Brain microvascular endothelial cell (primary cell): ENCODE data around the gene CAPN13.

ENCODE experiments used
- DNase-seq: peaks from one replicate; pipeline ENCODE4 v3.0.0-alpha.2; 2020
- H3K27ac ChIP-seq: fragments of 250-450 bp; sonication (Bioruptor Pico); 2 replicates; pipeline ENCODE4 v1.5.1; 2020; ENCODE audit warnings: mild to moderate bottlenecking, moderate library complexity
- H3K27me3 ChIP-seq: fragments of 250-450 bp; sonication (Bioruptor Pico); replicated peaks from 2 replicates; pipeline ENCODE4 v1.5.1; 2020; ENCODE audit warnings: mild to moderate bottlenecking
- H3K36me3 ChIP-seq: fragments of 250-450 bp; sonication (Bioruptor Pico); replicated peaks from 2 replicates; pipeline ENCODE4 v1.5.1; 2020; ENCODE audit warnings: mild to moderate bottlenecking
- H3K4me3 ChIP-seq: 2 replicates; pipeline ENCODE4 v1.5.1; 2011; ENCODE audit warnings: low read depth, mild to moderate bottlenecking, control low read depth, low read length, moderate library complexity
- in situ Hi-C: cut with HindIII; loops from 2 replicates; pipeline ENCODE4 v1.10.0; 2017; ENCODE audit warnings: low sequenced_read_pairs, low pct_ligation_motif_present
- TF ChIP-seq, protein P1 (sequence below): IDR thresholded peaks from 2 replicates; pipeline ENCODE4 v1.5.1; 2011; ENCODE audit warnings: low read depth, mild to moderate bottlenecking, moderate library complexity, low read length, control low read depth, inconsistent platforms; ENCODE audit errors: missing control alignments

The CAPN13 gene

DNA sequence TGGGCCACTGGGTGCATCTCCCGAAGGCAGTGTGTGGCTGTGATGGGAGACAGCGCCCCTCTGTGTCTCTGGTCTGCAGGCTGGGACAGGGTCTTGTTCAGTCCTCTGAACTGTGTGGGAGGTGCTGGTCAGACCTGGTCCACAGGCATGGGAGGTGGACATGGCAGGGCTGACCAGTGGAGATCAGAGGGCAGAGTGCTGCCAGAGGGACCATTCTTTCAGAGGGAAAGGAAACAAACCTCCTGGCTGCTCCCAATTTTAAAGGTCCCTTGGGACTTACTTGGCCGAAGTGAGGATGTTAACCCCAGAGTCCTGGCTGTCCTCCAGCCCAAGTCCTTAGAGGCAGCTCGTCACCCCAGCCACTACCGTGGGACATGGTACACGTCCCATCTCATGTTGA lies 4.0 kb downstream of the CAPN13 start:
- Histone ChIP-seq H3K4me3 (no peak overlapping the region), H3K27ac (no peak overlapping the region), H3K27me3 (no peaks in the 10 kb centered on the region), H3K36me3 (no peaks in the 10 kb centered on the region)
- in situ Hi-C loops, result no loop called here
- no peak for DNase-seq
- TF ChIP-seq, protein P1, sequence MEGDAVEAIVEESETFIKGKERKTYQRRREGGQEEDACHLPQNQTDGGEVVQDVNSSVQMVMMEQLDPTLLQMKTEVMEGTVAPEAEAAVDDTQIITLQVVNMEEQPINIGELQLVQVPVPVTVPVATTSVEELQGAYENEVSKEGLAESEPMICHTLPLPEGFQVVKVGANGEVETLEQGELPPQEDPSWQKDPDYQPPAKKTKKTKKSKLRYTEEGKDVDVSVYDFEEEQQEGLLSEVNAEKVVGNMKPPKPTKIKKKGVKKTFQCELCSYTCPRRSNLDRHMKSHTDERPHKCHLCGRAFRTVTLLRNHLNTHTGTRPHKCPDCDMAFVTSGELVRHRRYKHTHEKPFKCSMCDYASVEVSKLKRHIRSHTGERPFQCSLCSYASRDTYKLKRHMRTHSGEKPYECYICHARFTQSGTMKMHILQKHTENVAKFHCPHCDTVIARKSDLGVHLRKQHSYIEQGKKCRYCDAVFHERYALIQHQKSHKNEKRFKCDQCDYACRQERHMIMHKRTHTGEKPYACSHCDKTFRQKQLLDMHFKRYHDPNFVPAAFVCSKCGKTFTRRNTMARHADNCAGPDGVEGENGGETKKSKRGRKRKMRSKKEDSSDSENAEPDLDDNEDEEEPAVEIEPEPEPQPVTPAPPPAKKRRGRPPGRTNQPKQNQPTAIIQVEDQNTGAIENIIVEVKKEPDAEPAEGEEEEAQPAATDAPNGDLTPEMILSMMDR, result no peak

DNA sequence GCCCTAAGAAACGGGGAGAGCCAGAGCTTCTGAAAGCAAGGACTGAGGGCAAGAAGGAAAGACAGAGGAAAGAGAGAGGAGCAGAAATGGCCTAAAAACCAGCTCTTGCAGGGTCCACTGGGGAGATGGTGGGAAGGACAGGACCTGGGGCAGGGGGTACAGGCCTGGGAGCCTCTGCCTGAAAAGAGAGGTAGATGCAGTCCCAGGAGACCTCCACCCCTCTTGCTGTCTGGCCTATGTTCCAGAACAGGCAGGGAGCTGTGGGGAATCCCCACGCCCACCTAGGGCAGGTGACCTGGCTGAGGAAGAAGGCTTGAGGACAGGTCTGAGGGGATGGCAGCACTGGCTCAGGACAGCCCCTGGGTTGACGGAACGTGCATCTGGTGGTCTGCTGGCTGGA lies 4.6 kb downstream of the CAPN13 start:
- H3K27me3 ChIP-seq, result no peaks in the 10 kb centered on the region
- H3K36me3 ChIP-seq, result no peaks in the 10 kb centered on the region
- no peak overlapping the region for H3K4me3 ChIP-seq
- H3K27ac ChIP-seq, result no peak overlapping the region
- DNase-seq, result no peak
- TF ChIP-seq, protein P1, result no peak
- in situ Hi-C loops, result no loop called here

DNA sequence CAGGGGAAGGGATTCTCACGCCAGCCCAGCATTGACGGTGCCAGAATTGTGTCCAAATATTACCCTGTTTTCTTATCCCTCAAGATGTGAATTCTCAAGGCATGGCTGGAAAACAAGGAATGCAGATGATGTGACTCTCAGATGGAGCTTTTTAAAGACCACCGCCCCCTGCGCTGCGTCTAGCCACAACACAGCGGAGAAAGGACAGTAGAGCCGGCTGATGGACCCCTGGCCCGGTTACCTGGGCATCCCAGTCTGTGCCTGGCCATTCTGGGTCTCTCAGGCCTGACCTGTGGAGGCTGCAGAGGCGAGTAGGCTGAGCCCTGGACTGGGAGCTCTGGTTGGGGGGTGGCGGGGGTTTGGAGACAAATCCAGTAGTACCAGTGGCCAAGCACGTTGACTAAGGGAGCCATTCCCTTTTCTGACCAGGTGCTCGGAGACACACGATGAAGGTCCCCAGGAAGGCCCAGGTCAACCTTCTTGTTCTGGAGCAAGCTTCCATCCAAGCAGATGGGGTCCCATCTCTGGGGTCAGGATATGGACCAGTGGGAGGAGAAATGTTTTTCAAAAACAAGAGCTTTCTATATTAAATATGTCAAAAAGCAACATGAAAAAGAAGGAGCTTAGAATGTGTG lies 5.3 kb downstream of the CAPN13 start:
- TF ChIP-seq, protein P1, result no peak
- H3K27ac ChIP-seq, result no peak overlapping the region
- in situ Hi-C loops, result no loop called here
- no peaks in the 10 kb centered on the region for H3K36me3 ChIP-seq
- H3K27me3 ChIP-seq, result no peaks in the 10 kb centered on the region
- H3K4me3 ChIP-seq, result no peak overlapping the region
- no peak for DNase-seq

DNA sequence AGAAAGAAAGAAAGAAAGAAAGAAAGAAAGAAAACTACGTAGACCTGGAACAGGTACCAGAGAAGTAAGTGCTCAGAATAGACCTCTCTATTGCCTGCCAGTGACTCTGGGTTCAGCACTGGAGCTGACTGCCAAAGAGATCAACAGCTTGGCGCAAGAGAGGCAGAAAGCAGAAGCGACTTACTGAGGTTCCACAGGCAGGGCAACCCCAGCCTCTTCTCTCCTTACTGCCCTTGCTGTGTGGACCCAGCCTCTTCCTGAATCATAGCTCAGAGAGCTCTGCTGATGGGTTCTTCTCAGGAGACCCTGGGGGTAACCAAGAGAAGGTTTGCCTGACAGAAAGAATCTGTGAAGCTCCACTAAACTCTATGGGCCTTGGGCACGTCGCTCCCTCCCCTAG lies 7.1 kb downstream of the CAPN13 start:
- TF ChIP-seq, protein P1, result no peak
- Histone ChIP-seq H3K27me3 (no peaks in the 10 kb centered on the region), H3K36me3 (no peaks in the 10 kb centered on the region), H3K4me3 (no peak overlapping the region), H3K27ac (no peak overlapping the region)
- in situ Hi-C loops, result no loop called here
- DNase-seq, result no peak

DNA sequence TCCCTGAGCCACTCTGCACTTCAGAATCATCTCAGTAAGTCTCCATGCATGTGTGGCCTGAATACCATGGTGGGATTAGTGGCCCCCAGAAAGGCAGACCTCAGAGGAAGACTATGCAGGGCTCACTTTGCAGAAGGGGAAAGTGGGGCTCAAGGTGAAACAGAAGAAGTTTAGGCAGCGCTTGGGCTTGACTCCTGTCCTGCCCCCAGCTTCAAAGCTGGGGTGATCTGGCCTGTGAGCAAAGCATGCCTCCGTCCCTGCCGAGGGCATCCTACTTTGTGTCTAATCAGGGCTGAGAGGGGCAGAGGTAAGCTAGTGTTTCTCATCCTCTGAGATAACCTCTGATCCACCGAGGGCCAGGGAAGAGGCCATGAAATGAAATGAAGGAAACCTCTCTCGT lies 7.9 kb downstream of the CAPN13 start:
- DNase-seq, result no peak
- in situ Hi-C loops, result no loop called here

DNA sequence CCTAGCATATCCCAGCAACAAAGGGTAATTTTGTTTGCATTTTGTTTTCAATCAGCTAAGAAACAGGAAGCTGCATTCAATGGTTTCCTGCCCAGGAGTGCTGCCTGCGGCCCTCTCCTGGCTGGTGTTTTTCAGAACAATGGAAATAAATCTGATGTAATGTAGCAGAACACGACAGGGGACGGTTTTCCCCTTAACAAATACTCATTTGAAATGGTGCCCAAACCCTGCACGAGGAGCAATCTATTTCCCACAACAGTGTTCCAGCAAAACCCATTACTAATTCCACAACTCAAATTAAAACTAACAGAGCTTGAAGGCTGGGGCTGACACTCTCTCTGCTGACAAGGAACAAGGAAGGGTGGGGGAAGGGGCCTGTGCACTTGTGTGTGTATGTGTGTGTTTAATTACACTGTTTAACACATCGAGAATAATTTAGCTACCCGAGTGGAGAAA lies 8.7 kb downstream of the CAPN13 start:
- Histone ChIP-seq H3K4me3 (no peak overlapping the region), H3K27ac (no peak overlapping the region), H3K27me3 (no peaks in the 10 kb centered on the region), H3K36me3 (no peaks in the 10 kb centered on the region)
- DNase-seq, result no peak
- TF ChIP-seq, protein P1, result no peak
- in situ Hi-C loops, result no loop called here

More for the DNA sequence above, 7.9 kb downstream of the CAPN13 start:
- H3K27me3 ChIP-seq, result no peaks in the 10 kb centered on the region
- H3K27ac ChIP-seq, result no peak overlapping the region
- TF ChIP-seq, protein P1, result no peak
- no peaks in the 10 kb centered on the region for H3K36me3 ChIP-seq
- no peak overlapping the region for H3K4me3 ChIP-seq
